ENCODE data around the gene ZNF492. TPM values are rescaled to one million over a fixed set of nuclear protein-coding genes. Genes with fewer than 3 reads are reported as not detected.
"Not testable (repeated sequence)": the region's sequence is repeated elsewhere in the genome, so short reads cannot be mapped to it uniquely, and the experiment has no call there.

The ZNF492 gene
- polyA plus RNA-seq (2013, experiment 1 of 2) = not detected
- not detected for polyA plus RNA-seq (2013, experiment 2 of 2)

DNA sequence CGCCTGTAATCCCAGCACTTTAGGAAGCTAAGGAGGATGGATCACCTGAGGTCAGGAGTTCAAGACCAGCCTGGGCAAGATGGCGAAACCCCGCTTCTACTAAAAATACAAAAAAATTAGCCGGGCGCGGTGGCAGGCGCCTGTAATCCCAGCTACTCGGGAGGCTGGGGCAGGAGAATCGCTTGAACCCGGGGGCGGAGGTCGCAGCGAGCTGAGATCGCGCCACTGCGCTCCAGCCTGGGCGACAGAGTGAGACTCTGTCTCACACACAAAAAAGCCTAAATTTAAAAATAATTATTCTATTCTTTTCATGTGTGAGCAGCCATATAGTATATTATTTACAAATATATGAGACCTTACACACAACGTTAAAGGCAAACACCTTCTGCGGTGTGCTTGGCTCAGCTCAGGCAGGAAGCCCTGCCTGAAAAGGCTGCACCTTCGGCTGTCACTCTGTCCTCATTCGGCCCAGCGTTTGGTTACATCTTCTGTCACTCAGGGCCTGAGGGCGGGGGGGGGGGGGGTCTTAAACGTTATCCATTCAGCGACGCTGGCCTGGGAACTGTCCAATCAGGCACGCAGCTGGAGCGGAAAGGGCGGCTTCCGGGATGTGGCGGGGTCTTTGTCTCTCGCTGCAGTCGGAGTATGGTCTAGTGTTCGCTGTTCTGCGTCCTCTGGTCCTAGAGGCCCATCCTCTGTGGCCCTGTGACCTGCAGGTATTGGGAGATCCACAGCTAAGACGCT, at the start of gene ZNF492:
TSS of gene ZNF492 (plus strand) at position 619 of the 744 bp plus-strand sequence. CDS start 19,076 bp downstream, outside the sequence.
- 89% methylated on average over 36 of the region's 36 CpGs for WGBS
- not testable (repeated sequence) for H3K27ac ChIP-seq (ENCODE audit: low read depth, low read length); H3K4me3 ChIP-seq (ENCODE audit: low read length); H3K4me1 ChIP-seq (ENCODE audit: insufficient read depth, low read length); H3K9ac ChIP-seq (ENCODE audit: low read depth, low read length); H3K27me3 ChIP-seq (ENCODE audit: insufficient read depth, low read length); H3K36me3 ChIP-seq (ENCODE audit: insufficient read depth, low read length)
- peaks cover 73% of the 10 kb centered on the region for H3K9me3 ChIP-seq (ENCODE audit: insufficient read depth, low read depth, low read length)

DNA sequence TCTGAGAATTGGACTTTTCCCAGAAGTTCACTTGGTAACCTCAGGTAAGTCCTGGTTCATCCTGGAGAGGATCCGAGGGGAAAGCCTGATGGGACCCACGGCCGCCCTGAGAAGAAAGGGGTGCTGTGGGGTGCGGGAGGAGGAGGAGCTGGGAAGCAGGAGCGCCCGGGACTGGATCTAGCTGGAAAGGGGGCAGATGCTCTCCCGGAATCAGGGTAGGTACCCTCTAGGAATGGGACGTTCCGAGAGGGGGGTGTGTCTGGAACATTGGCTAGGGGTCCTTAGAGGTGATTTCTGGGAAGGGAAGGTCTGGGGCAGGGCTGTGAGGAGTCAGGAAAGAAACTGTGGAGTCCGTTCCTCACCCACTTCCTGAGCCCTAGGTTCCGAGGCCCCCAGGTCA, 38.7 kb upstream of the ZNF492 start:
- no peaks in the 10 kb centered on the region for H3K27me3 ChIP-seq (ENCODE audit: insufficient read depth, low read length)
- no peak overlapping the region for H3K9ac ChIP-seq (ENCODE audit: low read depth, low read length)
- H3K9me3 ChIP-seq (ENCODE audit: insufficient read depth, low read depth, low read length) = peaks cover 96% of the 10 kb centered on the region
- WGBS = 93% methylated on average over 11 of the region's 11 CpGs
- no peaks in the 10 kb centered on the region for H3K4me1 ChIP-seq (ENCODE audit: insufficient read depth, low read length)
- H3K4me3 ChIP-seq (ENCODE audit: low read length) = no peak overlapping the region
- H3K36me3 ChIP-seq (ENCODE audit: insufficient read depth, low read length) = no peaks in the 10 kb centered on the region
- no peak overlapping the region for H3K27ac ChIP-seq (ENCODE audit: low read depth, low read length)

DNA sequence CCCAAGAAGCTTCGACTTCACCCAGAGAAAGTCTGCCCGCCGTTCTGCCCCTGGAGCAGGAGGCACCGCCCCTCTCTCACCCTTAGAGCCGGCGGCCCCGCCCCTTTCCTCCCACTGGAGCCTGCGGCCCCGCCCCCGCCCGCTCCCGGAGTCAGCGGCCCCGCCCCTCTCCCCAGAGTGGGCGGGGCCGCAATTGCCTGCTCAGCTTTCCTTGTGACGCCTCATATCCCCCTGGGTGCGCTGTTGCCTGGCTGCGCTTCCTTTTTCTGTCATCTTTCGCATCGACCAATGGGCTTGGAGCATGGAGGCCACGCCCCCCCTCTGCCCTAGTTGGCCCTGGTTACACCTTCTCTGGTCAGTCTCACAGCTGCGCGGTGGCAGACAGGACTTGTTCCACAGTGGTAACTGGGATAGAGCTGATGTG, 38.2 kb upstream of the ZNF492 start:
- H3K4me3 ChIP-seq (ENCODE audit: low read length) = no peak overlapping the region
- no peaks in the 10 kb centered on the region for H3K36me3 ChIP-seq (ENCODE audit: insufficient read depth, low read length)
- H3K27ac ChIP-seq (ENCODE audit: low read depth, low read length) = no peak overlapping the region
- 80% methylated on average over 24 of the region's 24 CpGs for WGBS
- H3K9me3 ChIP-seq (ENCODE audit: insufficient read depth, low read depth, low read length) = peaks cover 96% of the 10 kb centered on the region
- H3K9ac ChIP-seq (ENCODE audit: low read depth, low read length) = no peak overlapping the region
- H3K4me1 ChIP-seq (ENCODE audit: insufficient read depth, low read length) = no peaks in the 10 kb centered on the region
- H3K27me3 ChIP-seq (ENCODE audit: insufficient read depth, low read length) = no peaks in the 10 kb centered on the region

DNA sequence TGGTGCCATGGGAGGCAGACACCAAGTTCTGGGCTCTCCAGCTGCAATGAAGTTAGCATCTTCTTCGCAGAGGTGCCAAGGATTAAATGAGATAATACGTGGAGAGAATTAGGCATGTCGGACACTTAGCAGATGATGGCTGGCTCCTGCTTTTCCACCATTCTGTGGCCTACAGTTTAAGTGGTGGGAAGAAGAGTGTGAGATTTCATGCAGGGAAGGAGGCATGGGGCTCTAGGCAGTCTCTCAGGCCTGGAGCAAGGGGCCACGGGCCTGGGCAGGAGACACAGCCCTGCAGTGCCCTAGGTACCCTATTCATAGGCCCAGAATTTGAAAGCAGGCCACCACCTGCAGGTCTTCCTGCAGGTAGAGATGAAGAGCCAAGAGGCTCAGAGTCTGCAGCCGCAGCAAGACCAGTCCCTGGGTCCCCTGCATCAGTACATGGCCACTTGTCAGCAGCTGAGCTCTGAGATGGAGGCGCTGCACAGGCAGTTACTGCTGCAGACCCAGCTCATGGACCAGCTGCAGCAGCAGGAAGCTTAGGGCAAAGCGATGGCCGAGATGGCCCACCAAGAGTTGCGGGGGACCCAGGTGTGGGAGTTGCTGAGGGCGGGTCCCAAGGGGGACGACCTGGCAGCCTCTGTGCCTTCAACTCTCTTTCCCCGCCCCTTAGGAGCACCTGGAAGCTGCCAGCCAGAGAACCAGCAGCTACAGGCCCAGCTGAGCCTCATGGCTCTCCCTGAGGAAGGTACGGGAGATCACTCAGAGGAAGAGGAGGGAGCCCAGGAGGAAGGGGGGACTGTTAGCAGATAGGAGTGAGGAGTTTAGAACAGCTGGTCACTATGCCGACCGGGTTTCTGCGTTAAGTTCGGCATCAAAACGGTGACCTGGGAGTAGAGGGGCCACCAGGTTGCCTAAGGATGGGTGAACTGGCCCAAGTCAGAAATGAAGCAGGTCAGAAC, 33.2 kb upstream of the ZNF492 start:
- WGBS = 84% methylated on average over 18 of the region's 18 CpGs
- Histone ChIP-seq H3K27ac (ENCODE audit: low read depth, low read length) (no peak overlapping the region), H3K27me3 (ENCODE audit: insufficient read depth, low read length) (no peaks in the 10 kb centered on the region), H3K4me3 (ENCODE audit: low read length) (no peak overlapping the region), H3K9me3 (ENCODE audit: insufficient read depth, low read depth, low read length) (peaks cover 94% of the 10 kb centered on the region), H3K36me3 (ENCODE audit: insufficient read depth, low read length) (no peaks in the 10 kb centered on the region), H3K9ac (ENCODE audit: low read depth, low read length) (no peak overlapping the region), H3K4me1 (ENCODE audit: insufficient read depth, low read length) (no peaks in the 10 kb centered on the region)

DNA sequence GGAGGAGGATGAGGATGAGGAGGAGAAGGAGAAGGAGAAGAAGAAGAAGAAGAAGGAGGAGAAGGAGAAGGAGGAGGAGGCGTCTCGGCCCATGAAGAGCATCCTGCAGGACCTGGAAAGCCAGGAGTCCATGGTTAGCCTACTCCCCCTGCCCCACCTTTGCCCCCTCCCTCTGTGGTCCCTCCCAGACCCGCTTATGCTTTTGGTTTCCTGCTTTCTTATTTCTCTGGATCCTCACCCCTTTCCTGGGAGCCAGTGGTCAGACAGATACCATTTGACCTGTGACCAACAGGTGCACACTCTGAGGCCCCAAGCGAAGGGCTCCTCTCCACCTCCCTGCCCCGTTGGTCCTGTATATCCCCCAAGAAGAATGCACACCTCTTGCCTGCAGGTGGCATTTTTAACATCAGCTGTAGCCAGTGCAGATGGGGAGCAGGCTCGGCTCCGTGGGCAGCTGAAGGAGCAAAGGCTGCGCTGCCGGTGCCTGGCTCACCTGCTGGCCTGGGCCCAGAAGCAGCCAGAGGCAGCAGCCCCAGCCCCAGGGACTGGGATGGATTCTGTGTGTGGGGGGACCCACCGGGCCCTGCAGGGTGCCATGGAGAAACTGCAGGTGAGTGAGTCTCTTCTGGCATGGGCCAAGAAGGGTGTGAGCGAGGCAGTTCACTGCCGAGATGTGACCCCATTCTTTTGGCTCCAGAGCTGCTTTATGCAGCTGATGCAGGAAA, 32.1 kb upstream of the ZNF492 start:
- peaks cover 94% of the 10 kb centered on the region for H3K9me3 ChIP-seq (ENCODE audit: insufficient read depth, low read depth, low read length)
- H3K36me3 ChIP-seq (ENCODE audit: insufficient read depth, low read length) = no peaks in the 10 kb centered on the region
- no peak overlapping the region for H3K27ac ChIP-seq (ENCODE audit: low read depth, low read length)
- no peak overlapping the region for H3K9ac ChIP-seq (ENCODE audit: low read depth, low read length)
- 81% methylated on average over 12 of the region's 12 CpGs for WGBS
- H3K4me1 ChIP-seq (ENCODE audit: insufficient read depth, low read length) = no peaks in the 10 kb centered on the region
- no peak overlapping the region for H3K4me3 ChIP-seq (ENCODE audit: low read length)
- H3K27me3 ChIP-seq (ENCODE audit: insufficient read depth, low read length) = no peaks in the 10 kb centered on the region

DNA sequence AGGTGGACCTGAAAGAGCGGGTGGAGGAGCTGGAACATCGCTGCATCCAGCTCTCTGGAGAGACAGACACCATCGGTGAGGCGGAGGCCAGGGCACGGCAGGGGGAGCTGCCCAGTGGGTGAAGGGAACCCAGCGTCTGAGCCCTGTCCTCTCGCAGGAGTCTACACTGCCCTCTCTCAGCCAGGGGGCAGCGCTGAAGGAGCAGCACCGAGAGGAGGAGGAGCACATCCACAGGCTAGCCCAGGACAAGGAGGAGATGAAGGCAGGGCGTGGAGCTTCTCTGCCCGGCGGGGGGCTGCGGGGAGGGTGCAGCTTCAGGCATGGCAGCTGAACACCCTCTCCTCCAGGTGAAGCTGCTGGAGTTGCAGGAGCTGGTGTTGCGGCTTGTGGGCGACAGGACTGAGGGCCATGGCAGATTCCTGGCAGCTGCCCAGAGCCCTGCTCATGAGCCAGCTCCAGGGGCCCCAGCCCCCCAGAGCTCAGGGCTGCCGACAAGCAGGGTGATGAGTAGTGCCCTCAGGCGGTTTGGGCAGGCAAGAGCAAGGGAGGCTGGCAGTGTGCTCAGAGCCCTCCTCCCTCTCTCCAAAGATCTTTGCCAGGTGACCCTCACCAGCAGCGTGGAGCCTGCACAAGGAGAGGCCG, 31.4 kb upstream of the ZNF492 start:
- H3K4me1 ChIP-seq (ENCODE audit: insufficient read depth, low read length) = no peaks in the 10 kb centered on the region
- peaks cover 94% of the 10 kb centered on the region for H3K9me3 ChIP-seq (ENCODE audit: insufficient read depth, low read depth, low read length)
- no peak overlapping the region for H3K9ac ChIP-seq (ENCODE audit: low read depth, low read length)
- WGBS = 88% methylated on average over 19 of the region's 19 CpGs
- H3K4me3 ChIP-seq (ENCODE audit: low read length) = no peak overlapping the region
- no peaks in the 10 kb centered on the region for H3K27me3 ChIP-seq (ENCODE audit: insufficient read depth, low read length)
- no peak overlapping the region for H3K27ac ChIP-seq (ENCODE audit: low read depth, low read length)
- H3K36me3 ChIP-seq (ENCODE audit: insufficient read depth, low read length) = no peaks in the 10 kb centered on the region

DNA sequence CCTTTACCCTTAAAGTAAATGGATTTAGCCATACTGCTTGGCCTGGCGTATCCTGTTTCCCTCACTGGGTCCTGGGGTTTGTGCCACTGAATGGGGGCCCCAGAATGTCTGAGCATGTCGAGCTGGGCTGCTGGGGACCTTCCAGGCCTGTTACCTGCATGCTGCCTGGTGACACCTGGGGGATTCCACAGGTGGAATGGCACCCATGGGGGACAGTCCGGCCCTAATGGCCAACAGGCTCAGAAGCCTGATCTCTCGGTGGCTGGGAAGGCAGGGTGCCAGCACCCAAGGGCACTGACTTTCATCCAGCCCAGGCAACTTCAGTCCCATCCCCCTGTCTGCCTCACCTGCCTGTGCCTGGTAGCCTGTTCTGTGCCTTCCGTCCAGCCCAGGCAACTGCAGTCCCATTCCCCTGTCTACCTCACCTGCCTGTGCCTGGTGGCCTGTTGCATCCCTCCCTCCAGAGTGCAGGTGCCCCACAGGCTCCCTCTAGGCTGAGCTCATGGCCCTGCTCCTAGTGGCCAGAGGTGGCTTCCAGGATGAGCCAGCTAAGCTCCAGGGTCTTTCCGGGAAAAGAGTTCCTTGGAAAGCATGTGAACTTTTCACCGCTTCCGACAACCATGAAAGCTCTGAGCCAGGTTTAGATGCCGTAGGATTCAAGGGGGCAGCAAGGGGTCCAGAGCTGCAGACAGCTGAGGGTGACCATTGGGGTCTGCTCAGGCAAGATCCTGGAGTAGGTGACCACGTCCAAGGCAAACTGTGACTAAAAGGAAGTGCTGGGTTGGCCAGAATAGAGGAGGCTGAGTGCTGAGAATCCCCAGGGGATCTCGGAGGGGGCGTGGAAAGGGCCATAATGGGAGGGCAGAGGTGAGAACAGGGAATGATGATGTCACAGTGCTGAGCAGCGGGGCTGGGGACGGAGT, 30.3 kb upstream of the ZNF492 start:
- Histone ChIP-seq H3K4me3 (ENCODE audit: low read length) (no peak overlapping the region), H3K27me3 (ENCODE audit: insufficient read depth, low read length) (no peaks in the 10 kb centered on the region), H3K9ac (ENCODE audit: low read depth, low read length) (no peak overlapping the region), H3K9me3 (ENCODE audit: insufficient read depth, low read depth, low read length) (peaks cover 96% of the 10 kb centered on the region), H3K27ac (ENCODE audit: low read depth, low read length) (no peak overlapping the region), H3K4me1 (ENCODE audit: insufficient read depth, low read length) (no peaks in the 10 kb centered on the region), H3K36me3 (ENCODE audit: insufficient read depth, low read length) (no peaks in the 10 kb centered on the region)
- WGBS = 82% methylated on average over 14 of the region's 14 CpGs

DNA sequence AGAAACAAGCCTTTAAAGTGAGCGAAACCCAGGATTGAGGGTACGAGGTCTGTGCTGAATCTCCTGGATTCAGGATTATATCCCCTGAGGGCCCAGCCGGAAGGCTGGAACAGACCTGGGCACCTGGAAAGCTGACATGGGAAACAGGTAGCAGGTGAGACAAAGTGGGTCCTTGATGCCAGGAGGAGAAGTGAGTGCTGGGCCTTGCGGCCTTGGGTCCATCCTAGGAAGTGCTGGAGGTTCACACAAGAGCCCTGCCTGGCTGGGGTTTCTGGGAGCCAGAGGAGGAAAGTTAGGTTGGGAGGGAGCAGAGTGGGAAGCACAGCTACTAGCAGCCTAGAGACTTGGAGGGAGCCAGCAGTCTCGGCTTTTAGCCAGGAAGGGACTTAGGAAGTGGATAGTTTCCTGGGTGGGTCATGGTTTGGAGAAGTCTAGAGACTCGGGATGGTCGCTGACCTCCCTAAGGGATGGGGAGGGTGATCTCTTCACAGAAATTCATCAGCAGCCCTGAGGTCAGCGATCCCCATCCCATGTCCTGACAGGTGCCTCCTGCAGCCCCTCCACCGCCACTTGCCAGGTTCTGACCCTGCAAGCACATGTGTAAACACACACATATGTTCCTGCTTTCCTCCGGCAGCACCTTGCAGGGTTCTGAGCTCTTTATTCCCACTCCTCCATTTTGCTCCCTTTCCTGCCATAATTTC, 29.4 kb upstream of the ZNF492 start:
- H3K27me3 ChIP-seq (ENCODE audit: insufficient read depth, low read length) = no peaks in the 10 kb centered on the region
- no peaks in the 10 kb centered on the region for H3K36me3 ChIP-seq (ENCODE audit: insufficient read depth, low read length)
- H3K4me1 ChIP-seq (ENCODE audit: insufficient read depth, low read length) = no peaks in the 10 kb centered on the region
- no peak overlapping the region for H3K4me3 ChIP-seq (ENCODE audit: low read length)
- H3K9ac ChIP-seq (ENCODE audit: low read depth, low read length) = no peak overlapping the region
- H3K9me3 ChIP-seq (ENCODE audit: insufficient read depth, low read depth, low read length) = peaks cover 96% of the 10 kb centered on the region
- 79% methylated on average over 10 of the region's 10 CpGs for WGBS
- H3K27ac ChIP-seq (ENCODE audit: low read depth, low read length) = no peak overlapping the region

DNA sequence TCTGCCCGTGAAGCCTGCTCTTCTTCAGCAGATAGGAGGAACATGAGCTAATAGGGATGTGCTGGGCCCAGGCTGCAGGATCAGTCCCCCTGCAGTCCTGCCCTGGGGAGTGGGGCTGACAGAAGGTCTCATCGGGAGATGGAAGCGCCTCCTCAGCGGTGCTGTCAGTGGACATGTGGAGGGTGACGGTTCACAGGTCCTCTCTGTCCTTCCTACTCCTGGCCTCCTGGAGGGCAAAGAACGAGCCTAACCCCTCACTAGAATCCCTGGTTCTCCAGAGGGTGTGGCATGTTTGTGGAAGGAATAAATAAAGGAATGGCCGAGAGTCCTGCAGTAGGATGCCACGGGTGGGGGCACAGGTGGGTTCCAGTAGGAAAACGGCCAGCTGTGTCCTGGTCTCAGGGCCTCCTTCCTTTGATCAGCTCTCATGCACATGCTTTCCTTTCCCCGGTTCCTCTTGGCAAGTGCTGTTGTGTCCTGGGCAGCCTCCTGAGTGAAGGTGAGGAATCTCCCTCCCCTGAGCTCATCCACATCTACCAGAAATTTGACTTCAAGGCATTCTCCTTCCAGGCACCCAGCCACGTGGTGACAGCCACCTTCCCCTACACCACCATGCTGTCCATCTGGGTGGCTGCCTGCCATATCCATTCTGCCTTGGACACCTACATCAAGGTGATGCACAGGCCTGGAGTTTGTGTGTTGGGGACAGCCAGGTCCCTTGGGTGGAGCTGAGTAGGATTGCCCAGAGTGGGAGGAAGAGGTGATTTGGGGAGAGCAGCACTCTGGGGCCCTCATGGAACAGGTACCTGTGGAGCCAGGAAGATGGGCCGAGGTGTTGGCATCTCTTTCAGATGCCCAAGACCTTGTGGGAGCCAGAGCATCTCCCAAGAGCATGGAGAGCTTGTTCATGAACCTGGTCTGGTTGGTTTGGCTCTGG, 28.6 kb upstream of the ZNF492 start:
- 77% methylated on average over 11 of the region's 12 CpGs for WGBS
- no peaks in the 10 kb centered on the region for H3K36me3 ChIP-seq (ENCODE audit: insufficient read depth, low read length)
- H3K27me3 ChIP-seq (ENCODE audit: insufficient read depth, low read length) = no peaks in the 10 kb centered on the region

More for the DNA sequence above, 28.6 kb upstream of the ZNF492 start:
- Histone ChIP-seq H3K9ac (ENCODE audit: low read depth, low read length) (no peak overlapping the region), H3K27ac (ENCODE audit: low read depth, low read length) (no peak overlapping the region), H3K9me3 (ENCODE audit: insufficient read depth, low read depth, low read length) (peaks cover 96% of the 10 kb centered on the region), H3K4me3 (ENCODE audit: low read length) (no peak overlapping the region), H3K4me1 (ENCODE audit: insufficient read depth, low read length) (no peaks in the 10 kb centered on the region)
